Endodermal cell (in vitro differentiated cells): ENCODE measurements around the gene CSNK1E. TPM values are rescaled to one million over a fixed set of nuclear protein-coding genes. Genes with fewer than 3 reads are reported as not detected.
A peak's percentile ranks its signal among the peaks of the same experiment; 100 is the strongest.
"Not testable (repeated sequence)": the region's sequence is repeated elsewhere in the genome, so short reads cannot be mapped to it uniquely, and the experiment has no call there.

Source experiments
- DNase-seq: peaks from one replicate; pipeline ENCODE4 v3.0.0-alpha.2; 2017
- H3K27ac ChIP-seq: 2 replicates; pipeline ENCODE4 v1.5.1; 2013; ENCODE audit warnings: mild to moderate bottlenecking, low read depth, low read length, moderate library complexity
- H3K27me3 ChIP-seq: 2 replicates; pipeline ENCODE4 v1.6.1; 2013; ENCODE audit warnings: mild to moderate bottlenecking, low read length, moderate library complexity; ENCODE audit not compliant: insufficient read depth, control insufficient read depth, poor library complexity, severe bottlenecking
- H3K36me3 ChIP-seq: 2 replicates; pipeline ENCODE4 v1.7.0; 2013; ENCODE audit warnings: mild to moderate bottlenecking, low read length, moderate library complexity; ENCODE audit not compliant: control insufficient read depth, insufficient read depth
- H3K4me1 ChIP-seq: one replicate; pipeline ENCODE4 v1.7.0; 2013; ENCODE audit warnings: low read length; ENCODE audit not compliant: control insufficient read depth, insufficient read depth
- H3K4me3 ChIP-seq: 2 replicates; pipeline ENCODE4 v1.5.1; 2013; ENCODE audit warnings: mild to moderate bottlenecking, low read length, moderate library complexity
- H3K9ac ChIP-seq: 2 replicates; pipeline ENCODE4 v1.6.1; 2013; ENCODE audit warnings: mild to moderate bottlenecking, low read length, moderate library complexity; ENCODE audit not compliant: poor library complexity, severe bottlenecking; ENCODE audit errors: extremely low read depth
- H3K9me3 ChIP-seq: 2 replicates; pipeline ENCODE4 v1.6.1; 2013; ENCODE audit warnings: mild to moderate bottlenecking, low read length, moderate library complexity; ENCODE audit not compliant: control insufficient read depth
- H3K27ac Mint-ChIP-seq: 2 replicates; pipeline ENCODE4 v1.8.0; 2020; ENCODE audit warnings: mixed read lengths
- H3K27me3 Mint-ChIP-seq: 2 replicates; pipeline ENCODE4 v1.8.0; 2021; ENCODE audit warnings: mild to moderate bottlenecking, mixed read lengths; ENCODE audit not compliant: insufficient read depth
- H3K36me3 Mint-ChIP-seq: 2 replicates; pipeline ENCODE4 v1.8.0; 2020; ENCODE audit warnings: low read depth, mixed read lengths
- H3K4me1 Mint-ChIP-seq: 2 replicates; pipeline ENCODE4 v1.8.0; 2020; ENCODE audit warnings: mixed read lengths
- H3K4me3 Mint-ChIP-seq: 2 replicates; pipeline ENCODE4 v1.8.0; 2020; ENCODE audit warnings: mild to moderate bottlenecking, moderate library complexity, mixed read lengths
- H3K9me3 Mint-ChIP-seq: 2 replicates; pipeline ENCODE4 v1.8.0; 2020; ENCODE audit warnings: mild to moderate bottlenecking, mixed read lengths
- WGBS, 2 experiments: methylation state at CpG; one replicate each; pipeline versions ENCODE4 v1.1.5 to v1.1.7; 2013; ENCODE audit warnings: missing lambda C conversion rate in 2 of 2, mixed read lengths in 1 of 2; ENCODE audit not compliant: insufficient coverage in 1 of 2, insufficient read length in 1 of 2; 5-methylcytosine and 5-hydroxymethylcytosine counted together
- total RNA-seq, 2 donors: library from RNA; stranded (reverse); fragmentation: NEBNext Ultra II Directional in 1 of 2; extraction: Animal tissue kit (Norgen Biotek cat#: 25700) in 1 of 2; gene quantifications; 2 replicates in 1 of 2; 3 replicates in 1 of 2; pipeline ENCODE4 v1.2.1, GENCODE V29; 2021
- TF ChIP-seq, protein P1 (sequence below): fragments of 200-600 bp; sonication (generic); conservative IDR thresholded peaks from 2 replicates; pipeline ENCODE4 v1.5.0; 2021; ENCODE audit warnings: antibody characterized with exemption, mild to moderate bottlenecking

Gene CSNK1E
- total RNA-seq, 2 donors from 2014 or later: 224 to 229 TPM

DNA sequence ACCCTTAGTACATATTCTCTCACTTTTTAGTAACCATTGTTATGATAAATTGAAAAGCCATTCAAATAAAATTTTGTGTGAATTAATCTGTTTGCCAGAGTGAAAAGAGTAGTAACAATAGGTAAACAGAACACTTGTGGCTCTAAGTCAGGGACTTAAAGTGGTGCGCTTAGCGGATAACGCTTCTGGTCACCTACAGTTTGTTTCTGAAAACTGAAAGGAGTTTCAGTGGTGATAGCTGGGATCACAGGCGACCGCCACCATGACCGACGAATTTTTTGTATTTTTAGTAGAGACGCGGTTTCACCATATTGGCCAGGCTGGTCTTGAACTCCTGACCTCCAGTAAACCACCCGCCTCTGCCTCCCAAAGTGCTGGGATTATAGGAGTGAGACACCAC, 40.7 kb upstream of the CSNK1E start:
- H3K36me3 ChIP-seq: peaks cover 38% of the 10 kb centered on the region
- not testable (repeated sequence) for H3K4me1 ChIP-seq, H3K4me1 Mint-ChIP-seq, H3K9ac ChIP-seq, H3K4me3 ChIP-seq, H3K9me3 ChIP-seq, H3K9me3 Mint-ChIP-seq, DNase-seq, H3K4me3 Mint-ChIP-seq, H3K27me3 Mint-ChIP-seq, H3K27ac Mint-ChIP-seq, H3K27ac ChIP-seq, H3K27me3 ChIP-seq
- H3K36me3 Mint-ChIP-seq: peaks cover 38% of the 10 kb centered on the region
- WGBS, 2 experiments: 86 to 91% methylated on average over 9 to 10 of the region's 10 CpGs

DNA sequence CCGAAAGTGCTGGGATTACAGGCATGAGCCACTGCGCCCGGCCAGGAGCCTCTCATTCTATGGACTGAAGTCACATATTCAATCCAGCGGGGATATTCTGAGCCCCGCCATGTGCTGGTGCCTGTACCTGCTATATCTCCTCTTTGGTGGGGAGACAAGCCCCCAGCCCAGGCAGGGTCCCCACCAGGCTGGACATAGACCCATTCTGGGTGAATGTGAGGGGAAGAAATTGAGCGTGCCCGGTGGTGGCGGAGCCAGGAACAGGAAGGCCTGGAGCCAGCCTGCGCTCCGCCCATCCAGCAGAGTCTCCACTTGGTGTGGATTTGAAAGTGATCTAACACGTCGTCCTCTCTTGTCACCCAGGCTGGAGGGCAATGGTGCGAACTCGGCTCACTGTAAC, 38.0 kb upstream of the CSNK1E start:
- H3K4me1 Mint-ChIP-seq: peaks cover 20% of the 10 kb centered on the region

DNA sequence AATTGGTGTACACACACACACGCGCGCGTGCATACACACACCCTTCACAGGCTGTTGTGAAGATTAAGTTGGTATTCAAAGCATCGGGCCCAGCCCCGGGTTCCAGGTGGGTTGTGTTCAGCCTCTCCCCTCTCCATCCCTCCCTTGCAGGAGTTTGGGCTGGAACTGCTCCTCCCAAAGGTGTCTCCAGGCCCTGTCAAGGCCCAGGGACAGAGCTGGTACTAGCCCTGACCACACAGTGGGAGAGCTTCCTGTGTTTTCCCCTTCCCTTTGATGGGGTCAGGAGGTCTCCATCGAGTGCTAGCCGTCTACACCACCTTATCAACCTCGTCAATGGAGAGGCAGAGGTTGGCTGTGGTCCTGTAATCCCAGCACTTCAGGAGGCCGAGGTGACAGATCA, 36.5 kb upstream of the CSNK1E start:
- Histone ChIP-seq H3K9me3 (no peaks in the 10 kb centered on the region), H3K4me1 (no peaks in the 10 kb centered on the region), H3K36me3 (peaks cover 40% of the 10 kb centered on the region), H3K4me3 (no peak overlapping the region), H3K27ac (no peak overlapping the region), H3K9ac (no peak overlapping the region), H3K27me3 (no peaks in the 10 kb centered on the region)
- Mint-ChIP-seq H3K4me3 (no peak overlapping the region), H3K27ac (peak overlapping the region; percentile 66), H3K9me3 (no peaks in the 10 kb centered on the region), H3K4me1 (peaks cover 26% of the 10 kb centered on the region), H3K27me3 (no peaks in the 10 kb centered on the region), H3K36me3 (peaks cover 23% of the 10 kb centered on the region)
- DNase-seq: peak; percentile 84
- TF ChIP-seq, protein P1, sequence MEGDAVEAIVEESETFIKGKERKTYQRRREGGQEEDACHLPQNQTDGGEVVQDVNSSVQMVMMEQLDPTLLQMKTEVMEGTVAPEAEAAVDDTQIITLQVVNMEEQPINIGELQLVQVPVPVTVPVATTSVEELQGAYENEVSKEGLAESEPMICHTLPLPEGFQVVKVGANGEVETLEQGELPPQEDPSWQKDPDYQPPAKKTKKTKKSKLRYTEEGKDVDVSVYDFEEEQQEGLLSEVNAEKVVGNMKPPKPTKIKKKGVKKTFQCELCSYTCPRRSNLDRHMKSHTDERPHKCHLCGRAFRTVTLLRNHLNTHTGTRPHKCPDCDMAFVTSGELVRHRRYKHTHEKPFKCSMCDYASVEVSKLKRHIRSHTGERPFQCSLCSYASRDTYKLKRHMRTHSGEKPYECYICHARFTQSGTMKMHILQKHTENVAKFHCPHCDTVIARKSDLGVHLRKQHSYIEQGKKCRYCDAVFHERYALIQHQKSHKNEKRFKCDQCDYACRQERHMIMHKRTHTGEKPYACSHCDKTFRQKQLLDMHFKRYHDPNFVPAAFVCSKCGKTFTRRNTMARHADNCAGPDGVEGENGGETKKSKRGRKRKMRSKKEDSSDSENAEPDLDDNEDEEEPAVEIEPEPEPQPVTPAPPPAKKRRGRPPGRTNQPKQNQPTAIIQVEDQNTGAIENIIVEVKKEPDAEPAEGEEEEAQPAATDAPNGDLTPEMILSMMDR: no peak
- WGBS, 2 experiments: 68 to 93% methylated on average over 3 to 9 of the region's 10 CpGs

More for the DNA sequence above, 38.0 kb upstream of the CSNK1E start:
- H3K4me3 Mint-ChIP-seq: no peak overlapping the region
- no peak for DNase-seq
- no peak overlapping the region for H3K4me3 ChIP-seq
- H3K36me3 ChIP-seq: peaks cover 45% of the 10 kb centered on the region
- H3K27ac Mint-ChIP-seq: no peak overlapping the region
- 94 to 96% methylated on average over 9 to 14 of the region's 14 CpGs for WGBS, 2 experiments
- peaks cover 34% of the 10 kb centered on the region for H3K36me3 Mint-ChIP-seq
- H3K27me3 Mint-ChIP-seq: no peaks in the 10 kb centered on the region
- TF ChIP-seq, protein P1: no peak
- no peaks in the 10 kb centered on the region for H3K4me1 ChIP-seq
- no peak overlapping the region for H3K9ac ChIP-seq
- H3K9me3 Mint-ChIP-seq: no peaks in the 10 kb centered on the region
- no peak overlapping the region for H3K27ac ChIP-seq
- no peaks in the 10 kb centered on the region for H3K9me3 ChIP-seq
- H3K27me3 ChIP-seq: no peaks in the 10 kb centered on the region

DNA sequence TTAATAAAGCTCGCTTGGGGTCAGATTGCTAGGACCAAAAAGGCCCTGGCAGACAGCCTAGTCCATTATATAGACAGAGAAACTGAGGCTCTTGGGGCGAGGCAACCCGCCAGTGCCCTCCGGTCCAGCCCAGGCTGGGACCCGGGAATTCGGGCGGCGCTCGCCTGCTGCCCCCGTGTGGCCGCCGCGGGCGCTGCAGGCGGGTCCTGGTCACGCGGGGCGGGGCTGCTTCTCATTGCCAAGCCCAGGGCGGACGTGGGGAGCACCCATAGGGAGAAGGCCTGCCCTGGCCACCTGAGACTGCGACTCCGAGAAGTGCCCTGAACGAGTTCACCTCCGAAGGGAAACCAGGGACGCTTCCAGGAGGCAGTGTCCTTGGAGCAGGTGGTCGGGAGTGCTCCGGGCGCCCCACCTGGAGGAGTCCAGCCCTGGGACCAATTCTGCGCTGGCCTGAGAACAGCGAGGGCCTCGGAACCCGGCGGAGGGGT, 36.0 kb upstream of the CSNK1E start:
- H3K36me3 ChIP-seq: peaks cover 40% of the 10 kb centered on the region
- no peaks in the 10 kb centered on the region for H3K9me3 ChIP-seq
- H3K27ac ChIP-seq: no peak overlapping the region
- Mint-ChIP-seq H3K27me3 (no peaks in the 10 kb centered on the region), H3K4me3 (no peak overlapping the region), H3K4me1 (peaks cover 28% of the 10 kb centered on the region), H3K9me3 (no peaks in the 10 kb centered on the region), H3K36me3 (peaks cover 22% of the 10 kb centered on the region), H3K27ac (peak overlapping the region; percentile 66)
- no peaks in the 10 kb centered on the region for H3K27me3 ChIP-seq
- H3K9ac ChIP-seq: no peak overlapping the region
- TF ChIP-seq, protein P1: peak; percentile 98
- no peaks in the 10 kb centered on the region for H3K4me1 ChIP-seq
- DNase-seq: peak; percentile 93
- 48 to 81% methylated on average over 10 to 33 of the region's 33 CpGs for WGBS, 2 experiments
- H3K4me3 ChIP-seq: no peak overlapping the region
